ENCODE data around the gene PTPN23.

DNA sequence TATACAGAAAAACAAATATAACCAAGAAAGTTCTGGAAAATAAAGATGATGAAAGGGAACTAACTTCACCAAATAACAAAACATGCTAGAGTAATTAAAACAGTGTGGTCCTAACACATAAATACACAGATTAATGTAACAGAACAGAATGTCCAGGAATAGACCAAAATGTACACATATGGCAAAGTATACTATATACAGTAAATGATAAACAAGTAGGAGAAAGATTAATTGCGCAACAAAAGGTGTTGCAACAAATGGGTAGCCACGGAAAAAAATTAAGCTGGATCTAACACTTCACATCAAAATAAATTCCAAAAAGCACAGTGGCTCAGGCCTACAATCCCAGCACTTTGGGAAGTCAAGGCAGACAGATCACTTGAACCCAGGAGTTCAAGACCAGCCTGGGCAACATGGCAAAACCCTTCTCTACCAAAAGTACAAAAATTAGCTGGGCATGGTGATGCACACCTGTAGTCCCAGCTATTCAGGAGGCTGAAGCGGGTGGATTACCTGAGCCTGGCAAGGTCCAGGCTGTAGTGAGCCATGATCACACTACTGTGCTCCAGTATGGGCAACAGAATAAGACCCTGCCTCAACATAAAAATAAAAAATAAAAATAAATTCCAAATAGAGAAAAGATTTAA is 75.1 kb downstream of the PTPN23 start:
- TF ChIP-seq ZNF160 (CRISPR knock-in tag; IDR thresholded peaks at IDR 0.05) (no peak), POLR2A (IDR thresholded peaks at IDR 0.05; ENCODE audit: insufficient read depth in 1 of 2, low read depth in 2 of 2, low read length in 2 of 2) (no peak), PHF20 (CRISPR knock-in tag; IDR thresholded peaks at IDR 0.05) (no peak), HIVEP1 (CRISPR knock-in tag; IDR thresholded peaks at IDR 0.05) (no peak)
- TF ChIP-seq, protein P1, sequence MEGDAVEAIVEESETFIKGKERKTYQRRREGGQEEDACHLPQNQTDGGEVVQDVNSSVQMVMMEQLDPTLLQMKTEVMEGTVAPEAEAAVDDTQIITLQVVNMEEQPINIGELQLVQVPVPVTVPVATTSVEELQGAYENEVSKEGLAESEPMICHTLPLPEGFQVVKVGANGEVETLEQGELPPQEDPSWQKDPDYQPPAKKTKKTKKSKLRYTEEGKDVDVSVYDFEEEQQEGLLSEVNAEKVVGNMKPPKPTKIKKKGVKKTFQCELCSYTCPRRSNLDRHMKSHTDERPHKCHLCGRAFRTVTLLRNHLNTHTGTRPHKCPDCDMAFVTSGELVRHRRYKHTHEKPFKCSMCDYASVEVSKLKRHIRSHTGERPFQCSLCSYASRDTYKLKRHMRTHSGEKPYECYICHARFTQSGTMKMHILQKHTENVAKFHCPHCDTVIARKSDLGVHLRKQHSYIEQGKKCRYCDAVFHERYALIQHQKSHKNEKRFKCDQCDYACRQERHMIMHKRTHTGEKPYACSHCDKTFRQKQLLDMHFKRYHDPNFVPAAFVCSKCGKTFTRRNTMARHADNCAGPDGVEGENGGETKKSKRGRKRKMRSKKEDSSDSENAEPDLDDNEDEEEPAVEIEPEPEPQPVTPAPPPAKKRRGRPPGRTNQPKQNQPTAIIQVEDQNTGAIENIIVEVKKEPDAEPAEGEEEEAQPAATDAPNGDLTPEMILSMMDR (CRISPR knock-in tag; IDR thresholded peaks at IDR 0.05) = no peak

Measured in HepG2 (cell line).